Psoas muscle (tissue), 8 donors: ENCODE results near the gene OR5L2. TPM values are rescaled to one million over a fixed set of nuclear protein-coding genes. Genes with fewer than 3 reads are reported as not detected.
"Not testable (repeated sequence)": the region's sequence is repeated elsewhere in the genome, so short reads cannot be mapped to it uniquely, and the experiment has no call there.

Experiments used
- ATAC-seq, 4 donors: fragments of 200-7000 bp; cut with Tn5 transposase; one replicate each; pipeline ENCODE4 v1.9.1; 2020; ENCODE audit warnings: moderate library complexity in 3 of 4, mild to moderate bottlenecking in 2 of 4
- DNase-seq, 2 donors: peaks; one replicate each; pipeline ENCODE4 v3.0.0-alpha.2; 2020
- H3K27ac ChIP-seq: fragments of 200-600 bp; one replicate; pipeline ENCODE4 v1.8.0; 2022
- H3K27me3 ChIP-seq, 3 donors: fragments of 200-600 bp in 1 of 3; one replicate each; pipeline versions ENCODE4 v1.6.1 to v1.8.0; 2013 to 2022; ENCODE audit warnings: low read length in 2 of 3, mild to moderate bottlenecking in 2 of 3, moderate library complexity in 1 of 3; ENCODE audit not compliant: insufficient read depth in 3 of 3
- H3K36me3 ChIP-seq, 2 donors: fragments of 200-600 bp in 1 of 2; one replicate each; pipeline versions ENCODE4 v1.6.1 to v1.8.0; 2013 to 2022; ENCODE audit warnings: low read depth in 1 of 2, mild to moderate bottlenecking in 1 of 2, moderate library complexity in 1 of 2; ENCODE audit not compliant: insufficient read depth in 1 of 2
- H3K4me1 ChIP-seq: fragments of 200-600 bp; one replicate; pipeline ENCODE4 v1.8.0; 2022
- H3K4me3 ChIP-seq: fragments of 200-600 bp; one replicate; pipeline ENCODE4 v1.8.0; 2022; ENCODE audit warnings: mild to moderate bottlenecking
- H3K9me3 ChIP-seq: fragments of 200-600 bp; one replicate; pipeline ENCODE4 v1.8.0; 2022
- WGBS, 3 donors: extraction: QIAGEN DNeasy Blood & Tissue Kit; methylation state at CpG; one replicate each; pipeline versions ENCODE4 v1.1.6 to v1.1.7; 2013; 5-methylcytosine and 5-hydroxymethylcytosine counted together
- intact Hi-C, 2 donors: fragments of 100-400 bp; cut with DNase I; formaldehyde crosslinking; loops; one replicate each; pipeline versions ENCODE4 v1.11.0 to v1.14.2; 2022
- polyA plus RNA-seq, 3 donors: library from polyadenylated mRNA; stranded (reverse); fragments of 200-250 nt; gene quantifications; one replicate each; pipeline ENCODE4 v1.2.3, GENCODE V29; 2013
- total RNA-seq, 4 donors: library from RNA; stranded (reverse); fragmentation: NEBNext Ultra II Directional in 2 of 4; extraction: Animal tissue kit (Norgen Biotek cat#: 25700) in 2 of 4; gene quantifications; one replicate each; pipeline versions ENCODE4 v1.2.1 to v1.2.4, GENCODE V29; 2021 to 2023
- TF ChIP-seq, protein P1 (sequence below): fragments of 200-600 bp; IDR thresholded peaks from one replicate; pipeline ENCODE4 v1.8.0; 2022; ENCODE audit warnings: antibody characterized with exemption
- donor health status: healthy with polysubstance abuse.
- donor health status: DM: no; HTN: no; CAD: no; lungs with moderate emphysema.
- donor health status: Bipolar disorder and iron deficiency.
- donor health status: healthy.
- donor health status: DM: yes; HTN: yes; CAD: no.
- donor health status: DM: no; HTN: no; CAD: no.
- donor health status: DM: no; HTN: no; CAD: no.
- donor health status: DM: yes; HTN: yes; CAD: no.

OR5L2 gene
- total and polyA plus RNA-seq, 7 donors = not detected

- ATAC-seq = no peak
These were observed 25.1 kb downstream of the OR5L2 start for GRCh38 chr11:55852141-55852540.

DNA sequence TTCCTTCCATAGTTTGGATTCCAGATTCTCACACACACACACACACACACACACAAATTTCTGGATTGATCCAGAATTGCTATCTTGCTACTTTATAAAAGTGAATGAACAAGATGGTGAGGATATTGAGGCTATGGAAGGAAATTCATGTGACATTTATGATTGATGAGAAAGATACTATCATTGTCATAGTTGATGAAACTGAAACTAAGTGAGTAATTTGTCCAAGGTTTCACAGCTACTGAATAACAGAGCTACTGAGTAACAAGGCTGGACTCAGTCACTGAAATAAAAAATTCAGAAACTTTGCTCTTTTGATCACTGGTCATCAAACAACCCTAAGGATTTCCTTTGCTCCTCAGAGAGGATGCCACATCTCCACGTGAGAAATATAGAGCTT is 27.7 kb downstream of the OR5L2 start:
- Histone ChIP-seq H3K4me3 (no peak overlapping the region), H3K36me3 (no peaks in the 10 kb centered on the region), H3K4me1 (no peaks in the 10 kb centered on the region), H3K27me3 (no peaks in the 10 kb centered on the region), H3K9me3 (no peaks in the 10 kb centered on the region), H3K27ac (no peak overlapping the region)
- ATAC-seq (no peak), DNase-seq (no peak)
- TF ChIP-seq, protein P1, sequence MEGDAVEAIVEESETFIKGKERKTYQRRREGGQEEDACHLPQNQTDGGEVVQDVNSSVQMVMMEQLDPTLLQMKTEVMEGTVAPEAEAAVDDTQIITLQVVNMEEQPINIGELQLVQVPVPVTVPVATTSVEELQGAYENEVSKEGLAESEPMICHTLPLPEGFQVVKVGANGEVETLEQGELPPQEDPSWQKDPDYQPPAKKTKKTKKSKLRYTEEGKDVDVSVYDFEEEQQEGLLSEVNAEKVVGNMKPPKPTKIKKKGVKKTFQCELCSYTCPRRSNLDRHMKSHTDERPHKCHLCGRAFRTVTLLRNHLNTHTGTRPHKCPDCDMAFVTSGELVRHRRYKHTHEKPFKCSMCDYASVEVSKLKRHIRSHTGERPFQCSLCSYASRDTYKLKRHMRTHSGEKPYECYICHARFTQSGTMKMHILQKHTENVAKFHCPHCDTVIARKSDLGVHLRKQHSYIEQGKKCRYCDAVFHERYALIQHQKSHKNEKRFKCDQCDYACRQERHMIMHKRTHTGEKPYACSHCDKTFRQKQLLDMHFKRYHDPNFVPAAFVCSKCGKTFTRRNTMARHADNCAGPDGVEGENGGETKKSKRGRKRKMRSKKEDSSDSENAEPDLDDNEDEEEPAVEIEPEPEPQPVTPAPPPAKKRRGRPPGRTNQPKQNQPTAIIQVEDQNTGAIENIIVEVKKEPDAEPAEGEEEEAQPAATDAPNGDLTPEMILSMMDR = no peak
- intact Hi-C loops = no loop called here
- WGBS, 3 donors = 7 to 24% (median 12%) methylated on average over 1 of the region's 1 CpG

More at GRCh38 chr11:55852141-55852540, 25.1 kb downstream of the OR5L2 start:
- no peaks in the 10 kb centered on the region for H3K27me3 ChIP-seq
- TF ChIP-seq, protein P1 = no peak
- DNase-seq = no peak
- H3K36me3 ChIP-seq = no peaks in the 10 kb centered on the region
- intact Hi-C loops = no loop called here
- no peaks in the 10 kb centered on the region for H3K4me1 ChIP-seq
- no peak overlapping the region for H3K27ac ChIP-seq
- no peak overlapping the region for H3K4me3 ChIP-seq
- 76 to 91% (median 88%) methylated on average over 1 of the region's 1 CpG for WGBS, 3 donors
- H3K9me3 ChIP-seq = no peaks in the 10 kb centered on the region

DNA sequence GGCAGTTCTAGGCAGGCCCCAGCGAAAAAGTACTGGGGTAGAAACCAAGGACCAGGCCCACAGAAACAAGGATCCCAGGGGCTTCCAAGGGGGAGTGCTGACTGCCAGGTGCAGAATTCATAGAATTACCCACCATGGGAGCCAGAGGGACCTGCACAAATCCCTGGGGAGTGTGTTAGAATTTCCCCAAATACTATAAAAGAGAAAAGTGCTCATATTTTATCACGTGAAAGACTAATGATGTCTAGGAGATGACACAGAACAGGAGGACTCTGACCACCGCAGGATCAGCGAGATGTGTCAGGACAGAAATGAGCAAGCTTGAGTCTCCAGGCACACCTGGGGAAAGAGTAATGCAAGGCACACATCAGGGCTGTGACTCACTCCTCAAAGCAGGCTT is 40.3 kb downstream of the OR5L2 start:
- H3K27me3 ChIP-seq, DNase-seq, H3K4me1 ChIP-seq, H3K4me3 ChIP-seq, intact Hi-C loops, H3K9me3 ChIP-seq, H3K36me3 ChIP-seq, H3K27ac ChIP-seq, ATAC-seq: not testable (repeated sequence)
- WGBS, 3 donors = 82 to 87% (median 82%) methylated on average over 4 of the region's 4 CpGs

- H3K9me3 ChIP-seq, H3K4me3 ChIP-seq, H3K4me1 ChIP-seq, DNase-seq, H3K27ac ChIP-seq, H3K27me3 ChIP-seq, intact Hi-C loops, H3K36me3 ChIP-seq, ATAC-seq: not testable (repeated sequence)
- 12 to 30% (median 19%) methylated on average over 21 to 33 of the region's 33 CpGs for WGBS, 3 donors
These were observed 45.7 kb downstream of the OR5L2 start for GRCh38 chr11:55872731-55873130.

GRCh38 chr11:55873146-55873545 is 46.1 kb downstream of the OR5L2 start:
- H3K9me3 ChIP-seq = not testable (repeated sequence)
- 15 to 31% (median 25%) methylated on average over 28 to 34 of the region's 34 CpGs for WGBS, 3 donors

More at GRCh38 chr11:55873146-55873545, 46.1 kb downstream of the OR5L2 start:
- ATAC-seq, H3K27me3 ChIP-seq, H3K27ac ChIP-seq, intact Hi-C loops, H3K4me1 ChIP-seq, H3K36me3 ChIP-seq, H3K4me3 ChIP-seq: not testable (repeated sequence)
- DNase-seq = peak in 1 of 2 donors; percentile 42

Other genes starting within 250 kb of the OR5L2 start
- not detected for gene OR4C11, start 219.6 kb upstream of the OR5L2 start, total RNA-seq
- not detected for gene OR4C11, start 219.6 kb upstream of the OR5L2 start, polyA plus RNA-seq
- not detected for gene OR4P4, start 192.1 kb upstream of the OR5L2 start, total RNA-seq
- gene OR4P4, start 192.1 kb upstream of the OR5L2 start, polyA plus RNA-seq = not detected
- gene OR4S2, start 178.9 kb upstream of the OR5L2 start, total RNA-seq = not detected
- gene OR4S2, start 178.9 kb upstream of the OR5L2 start, polyA plus RNA-seq = not detected
- gene OR4C6, start 165.0 kb upstream of the OR5L2 start, total RNA-seq = not detected
- gene OR4C6, start 165.0 kb upstream of the OR5L2 start, polyA plus RNA-seq = not detected
- gene OR5D13, start 53.8 kb upstream of the OR5L2 start, total RNA-seq = not detected
- not detected for gene OR5D13, start 53.8 kb upstream of the OR5L2 start, polyA plus RNA-seq
- gene OR5D14, start 31.7 kb upstream of the OR5L2 start, total RNA-seq = not detected
- gene OR5D14, start 31.7 kb upstream of the OR5L2 start, polyA plus RNA-seq = not detected
- not detected for gene OR5L1, start 15.9 kb upstream of the OR5L2 start, total RNA-seq
- not detected for gene OR5L1, start 15.9 kb upstream of the OR5L2 start, polyA plus RNA-seq
- not detected for gene OR5D18, start 7.6 kb upstream of the OR5L2 start, total RNA-seq
- not detected for gene OR5D18, start 7.6 kb upstream of the OR5L2 start, polyA plus RNA-seq
- gene OR5D16, start 11.5 kb downstream of the OR5L2 start, total RNA-seq = not detected
- not detected for gene OR5D16, start 11.5 kb downstream of the OR5L2 start, polyA plus RNA-seq
- gene TRIM51, start 56.1 kb downstream of the OR5L2 start, total RNA-seq = not detected
- gene TRIM51, start 56.1 kb downstream of the OR5L2 start, polyA plus RNA-seq = not detected
- gene OR5W2, start 87.4 kb downstream of the OR5L2 start, total RNA-seq = not detected
- not detected for gene OR5W2, start 87.4 kb downstream of the OR5L2 start, polyA plus RNA-seq
- not detected for gene OR5I1, start 109.2 kb downstream of the OR5L2 start, total RNA-seq
- gene OR5I1, start 109.2 kb downstream of the OR5L2 start, polyA plus RNA-seq = not detected
- gene OR10AG1, start 142.7 kb downstream of the OR5L2 start, total RNA-seq = not detected
- gene OR10AG1, start 142.7 kb downstream of the OR5L2 start, polyA plus RNA-seq = not detected
- not detected for gene OR5F1, start 167.4 kb downstream of the OR5L2 start, total RNA-seq
- gene OR5F1, start 167.4 kb downstream of the OR5L2 start, polyA plus RNA-seq = not detected
- gene OR5AS1, start 200.4 kb downstream of the OR5L2 start, total RNA-seq = not detected
- under 1 TPM in 1 of 3 donors, not detected in 2; 0.01 TPM for gene OR5AS1, start 200.4 kb downstream of the OR5L2 start, polyA plus RNA-seq